HEK293T (cell line): ENCODE results near the gene MED26.

Experiments used
- BHLHE40 ChIP-seq: fragments of 450-650 bp; IDR thresholded peaks from 2 replicates; pipeline ENCODE4 v1.6.1; 2016; ENCODE audit warnings: mild to moderate bottlenecking, moderate library complexity, borderline replicate concordance
- SUZ12 ChIP-seq: fragments of 450-650 bp; IDR thresholded peaks from 2 replicates; pipeline ENCODE4 v1.6.1; 2016; ENCODE audit warnings: mild to moderate bottlenecking
- TARDBP ChIP-seq: fragments of 450-650 bp; IDR thresholded peaks from 2 replicates; pipeline ENCODE4 v1.6.1; 2016

- TF ChIP-seq SUZ12 (no peak), BHLHE40 (no peak), TARDBP (no peak)
Observed at GRCh38 chr19:16537111-16537510, 90.9 kb downstream of the MED26 start.
